ENCODE measurements around the gene ZNF134. TPM values are rescaled to one million over a fixed set of nuclear protein-coding genes. Genes with fewer than 3 reads are reported as not detected.

Gene ZNF134
- total and polyA plus RNA-seq, 12 donors = 3.2 to 25.2 (median 18.9) TPM

- Histone ChIP-seq H3K27me3 (no peaks in the 10 kb centered on the region), H3K4me3 (no peak overlapping the region), H3K27ac (no peak overlapping the region), H3K4me1 (replicated peaks in 1 of 2) (peaks cover 0 to 2% of the 10 kb centered on the region in 2 donors), H3K9me3 (replicated peaks in 1 of 3) (peaks cover 0 to 89% (median 0%) of the 10 kb centered on the region in 3 donors), H3K36me3 (replicated peaks in 1 of 2) (peaks cover 0 to 18% of the 10 kb centered on the region in 2 donors)
- DNase-seq = no peak
- WGBS, 4 donors = 96 to 100% (median 98%) methylated on average over 3 of the region's 3 CpGs
- TF ChIP-seq, protein P1, sequence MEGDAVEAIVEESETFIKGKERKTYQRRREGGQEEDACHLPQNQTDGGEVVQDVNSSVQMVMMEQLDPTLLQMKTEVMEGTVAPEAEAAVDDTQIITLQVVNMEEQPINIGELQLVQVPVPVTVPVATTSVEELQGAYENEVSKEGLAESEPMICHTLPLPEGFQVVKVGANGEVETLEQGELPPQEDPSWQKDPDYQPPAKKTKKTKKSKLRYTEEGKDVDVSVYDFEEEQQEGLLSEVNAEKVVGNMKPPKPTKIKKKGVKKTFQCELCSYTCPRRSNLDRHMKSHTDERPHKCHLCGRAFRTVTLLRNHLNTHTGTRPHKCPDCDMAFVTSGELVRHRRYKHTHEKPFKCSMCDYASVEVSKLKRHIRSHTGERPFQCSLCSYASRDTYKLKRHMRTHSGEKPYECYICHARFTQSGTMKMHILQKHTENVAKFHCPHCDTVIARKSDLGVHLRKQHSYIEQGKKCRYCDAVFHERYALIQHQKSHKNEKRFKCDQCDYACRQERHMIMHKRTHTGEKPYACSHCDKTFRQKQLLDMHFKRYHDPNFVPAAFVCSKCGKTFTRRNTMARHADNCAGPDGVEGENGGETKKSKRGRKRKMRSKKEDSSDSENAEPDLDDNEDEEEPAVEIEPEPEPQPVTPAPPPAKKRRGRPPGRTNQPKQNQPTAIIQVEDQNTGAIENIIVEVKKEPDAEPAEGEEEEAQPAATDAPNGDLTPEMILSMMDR (IDR thresholded peaks at IDR 0.05) = no peak
- no peak for TF ChIP-seq POLR2A (IDR thresholded peaks at IDR 0.05)
- intact Hi-C loops (cut with DNase I) = no loop called here
Observed at GRCh38 chr19:57572415-57572947, 41.6 kb upstream of the ZNF134 start.

DNA sequence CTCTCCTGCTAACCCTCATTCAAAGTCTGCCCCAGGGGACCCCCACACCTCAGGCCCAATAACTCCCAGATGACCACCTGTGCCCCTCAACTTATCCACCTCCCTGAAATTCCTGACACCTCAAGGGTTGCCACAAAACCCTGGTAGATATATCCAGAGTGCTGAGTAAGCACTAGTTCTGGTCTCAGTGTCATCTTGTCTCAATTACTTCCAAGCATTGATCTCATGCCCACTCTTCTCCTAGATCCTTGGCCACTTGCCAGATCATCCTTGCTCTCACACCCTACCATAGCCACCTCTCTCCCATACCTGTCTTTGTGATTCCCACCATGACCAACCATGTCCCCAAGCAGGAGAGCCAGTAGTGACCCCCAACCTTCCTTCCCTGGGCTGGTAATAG is 37.4 kb upstream of the ZNF134 start:
- Histone ChIP-seq H3K36me3 (replicated peaks in 1 of 2) (peaks cover 0 to 18% of the 10 kb centered on the region in 2 donors), H3K4me1 (replicated peaks in 1 of 2) (peaks cover 5 to 14% of the 10 kb centered on the region in 2 donors), H3K27ac (no peak overlapping the region), H3K27me3 (no peaks in the 10 kb centered on the region), H3K4me3 (no peak overlapping the region), H3K9me3 (replicated peaks in 1 of 3) (peaks cover 0 to 59% (median 0%) of the 10 kb centered on the region in 3 donors)
- intact Hi-C loops (cut with DNase I) = no loop called here
- TF ChIP-seq, protein P1 (IDR thresholded peaks at IDR 0.05) = no peak
- no peak for TF ChIP-seq POLR2A (IDR thresholded peaks at IDR 0.05)
- no peak for DNase-seq

GRCh38 chr19:57578487-57579205 is 35.4 kb upstream of the ZNF134 start, which contains the start of gene ZNF416:
Gene ZNF416 (minus strand): TSS chr19:57578911. CDS start chr19:57578704, 207 bp downstream.
- DNase-seq = peak; percentile 98 to 99 (median 98)
- intact Hi-C loops (cut with DNase I) = no loop called here
- peaks cover 5 to 21% of the 10 kb centered on the region in 2 donors for H3K4me1 ChIP-seq (replicated peaks in 1 of 2)
- peaks cover 0 to 10% of the 10 kb centered on the region in 2 donors for H3K36me3 ChIP-seq (replicated peaks in 1 of 2)
- no peaks in the 10 kb centered on the region for H3K27me3 ChIP-seq
- WGBS, 4 donors = 1% methylated on average over 16 to 62 of the region's 62 CpGs
- H3K4me3 ChIP-seq = peak within 1 kb of the TSS; percentile 33 to 99 (median 66)
- TF ChIP-seq POLR2A (IDR thresholded peaks at IDR 0.05) = no peak
- TF ChIP-seq, protein P1 (IDR thresholded peaks at IDR 0.05) = peak in 1 of 6 experiments; percentile 30
- H3K27ac ChIP-seq = peak within 1 kb of the TSS in 3 of 5 donors; percentile 24 to 76 (median 62)
- peaks cover 0 to 39% (median 0%) of the 10 kb centered on the region in 3 donors for H3K9me3 ChIP-seq (replicated peaks in 1 of 3)

GRCh38 chr19:57583104-57583520 is 30.9 kb upstream of the ZNF134 start:
- Histone ChIP-seq H3K27me3 (no peaks in the 10 kb centered on the region), H3K27ac (no peak overlapping the region), H3K4me3 (peak overlapping the region in 2 of 4 donors; percentile 33 to 58), H3K4me1 (replicated peaks in 1 of 2) (peaks cover 5 to 20% of the 10 kb centered on the region in 2 donors), H3K9me3 (replicated peaks in 1 of 3) (peaks cover 0 to 14% (median 0%) of the 10 kb centered on the region in 3 donors), H3K36me3 (replicated peaks in 1 of 2) (no peaks in the 10 kb centered on the region)
- TF ChIP-seq, protein P1 (IDR thresholded peaks at IDR 0.05) = no peak
- no peak for TF ChIP-seq POLR2A (IDR thresholded peaks at IDR 0.05)
- intact Hi-C loops (cut with DNase I) = no loop called here
- 35 to 77% (median 45%) methylated on average over 8 to 21 of the region's 21 CpGs for WGBS, 4 donors
- DNase-seq = no peak
